GM12873 (cell line): ENCODE data around the gene NADSYN1.

Experiments
- CTCF ChIP-seq: IDR thresholded peaks from 2 replicates; pipeline ENCODE4 v1.5.1; 2012; ENCODE audit warnings: low read depth, mild to moderate bottlenecking, moderate library complexity, low read length, control low read depth; ENCODE audit not compliant: insufficient read depth; ENCODE audit errors: missing control alignments

The NADSYN1 gene

GRCh38 chr11:71459767-71460320 lies 6.8 kb downstream of the NADSYN1 start:
- TF ChIP-seq CTCF: no peak

- TF ChIP-seq CTCF: no peak
Measured at GRCh38 chr11:71461696-71462095, 8.7 kb downstream of the NADSYN1 start.

GRCh38 chr11:71462726-71463125 lies 9.7 kb downstream of the NADSYN1 start:
- TF ChIP-seq CTCF: no peak

- TF ChIP-seq CTCF: no peak
Measured at GRCh38 chr11:71463331-71464211, 10.6 kb downstream of the NADSYN1 start.

- no peak for TF ChIP-seq CTCF
Measured at GRCh38 chr11:71465054-71465453, 12.1 kb downstream of the NADSYN1 start.

- no peak for TF ChIP-seq CTCF
Measured at GRCh38 chr11:71466358-71466757, 13.4 kb downstream of the NADSYN1 start.

GRCh38 chr11:71467164-71467563 lies 14.2 kb downstream of the NADSYN1 start:
- no peak for TF ChIP-seq CTCF
